SIG-M5 (cell line): ENCODE data around the gene RNGTT.

Experiments used
- DNase-seq: peaks from one replicate; lab custom pipeline; 2025; lab: John Stamatoyannopoulos, UW

RNGTT gene

DNA sequence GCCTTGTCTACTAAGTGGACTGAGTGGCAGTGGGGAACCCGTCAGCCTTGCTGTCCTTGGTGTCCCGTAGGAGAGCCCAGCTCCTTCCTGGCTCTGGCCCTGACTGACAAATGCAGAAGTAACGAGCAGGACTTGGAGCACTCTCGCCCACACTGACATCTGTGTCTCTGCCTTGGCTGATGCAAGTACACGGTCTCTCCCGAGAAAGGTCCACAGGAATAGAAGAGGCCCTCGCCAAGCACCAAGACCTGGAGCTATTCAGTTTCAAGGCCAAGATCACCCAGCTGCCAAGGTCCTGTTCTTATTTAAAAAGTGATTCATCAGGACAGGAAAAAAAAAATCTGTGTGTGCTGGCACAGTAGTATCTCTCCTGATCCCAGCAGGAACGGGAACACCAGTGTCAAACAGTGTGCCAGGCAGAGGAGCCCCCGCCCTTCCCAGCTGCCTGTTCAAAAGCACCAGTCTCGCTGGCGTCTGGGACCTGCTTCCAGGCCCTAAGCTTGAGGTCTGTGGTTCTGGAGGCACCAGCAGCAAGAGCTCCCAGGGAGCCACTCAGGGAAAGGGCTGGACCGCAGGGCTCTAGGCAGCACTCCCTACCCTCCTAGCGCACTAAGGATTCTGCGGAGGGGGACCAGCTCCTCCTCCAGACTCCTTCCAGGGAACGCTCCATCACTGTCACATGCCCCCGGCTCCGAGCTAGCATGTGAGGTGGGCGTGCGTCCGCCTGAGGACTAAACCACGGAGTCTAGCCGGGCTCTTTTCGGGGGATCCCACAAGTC is 376.9 kb downstream of the RNGTT start:
- no peak for DNase-seq

- DNase-seq: no peak
Observed at GRCh38 chr6:88585276-88585692, 378.1 kb downstream of the RNGTT start.

DNA sequence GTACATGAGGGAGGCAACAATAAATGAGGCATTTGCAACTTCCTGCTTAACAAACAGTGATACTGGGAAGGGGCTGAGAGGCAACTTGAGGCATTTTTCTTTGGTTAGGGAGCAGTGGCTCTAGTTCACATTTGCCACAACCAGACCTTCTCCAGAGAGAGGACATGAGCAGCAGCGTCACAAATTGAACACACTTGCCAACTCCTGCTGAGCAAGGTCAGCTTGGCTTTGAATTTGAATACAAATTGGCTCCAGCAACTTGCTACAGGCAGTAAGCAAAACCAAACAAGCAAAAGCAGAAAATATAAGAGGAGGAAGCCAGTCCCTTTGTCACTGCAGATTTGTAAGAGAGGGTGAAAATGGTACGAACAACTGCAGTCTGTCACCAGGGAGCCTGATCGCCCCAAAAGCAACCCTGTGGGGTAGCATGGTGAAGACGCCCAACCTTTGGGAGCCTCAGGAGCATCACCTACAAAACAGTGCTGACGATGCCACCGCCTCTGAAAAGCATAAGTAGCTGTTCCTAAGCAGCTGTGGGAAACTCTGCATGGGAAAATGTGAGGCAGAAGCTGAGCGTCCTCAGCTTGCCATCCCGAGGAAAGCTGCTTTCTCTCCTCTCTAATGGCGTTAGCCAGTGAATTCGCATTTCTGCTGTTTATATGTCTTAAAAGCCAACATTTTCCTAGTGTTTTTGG is 378.7 kb downstream of the RNGTT start:
- DNase-seq: no peak

DNA sequence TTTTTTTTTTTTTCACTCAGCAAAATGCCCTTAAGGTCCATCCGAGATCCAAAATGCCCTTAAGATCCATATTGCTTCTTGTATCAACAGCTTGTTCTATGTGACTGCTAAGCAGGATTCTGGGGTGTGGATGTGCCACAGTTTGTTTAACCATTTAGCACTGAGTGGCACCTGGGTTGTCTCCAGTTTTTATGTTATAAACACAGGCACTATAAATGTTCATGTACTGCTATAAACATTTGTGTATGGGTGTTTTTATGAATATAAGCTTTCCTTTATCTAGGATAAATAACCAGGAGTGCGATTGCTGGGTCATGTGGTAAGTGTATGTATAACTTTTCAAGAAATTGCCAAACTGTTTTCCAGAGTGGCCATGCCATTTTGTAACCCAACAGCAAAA is 386.0 kb downstream of the RNGTT start:
- no peak for DNase-seq

DNA sequence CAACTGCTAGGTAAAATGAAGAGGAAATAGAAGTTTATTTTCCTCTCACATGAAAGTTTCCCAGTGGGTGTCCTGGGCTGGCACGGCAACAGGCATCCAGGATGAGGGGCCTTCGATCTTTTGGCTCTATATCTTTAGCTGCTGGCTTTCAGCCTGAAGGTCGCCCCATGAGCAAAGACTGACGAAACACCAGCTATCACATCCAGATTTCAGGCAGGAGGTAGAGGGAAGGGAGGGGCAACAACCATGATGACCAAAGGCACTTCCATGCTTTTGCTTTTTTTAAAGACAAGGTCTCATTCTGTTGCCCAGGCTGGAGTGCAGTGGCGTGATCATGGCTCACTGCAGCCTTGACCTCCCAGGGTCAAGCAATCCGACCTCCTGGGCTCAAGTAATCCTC is 387.9 kb downstream of the RNGTT start:
- DNase-seq: no peak

DNA sequence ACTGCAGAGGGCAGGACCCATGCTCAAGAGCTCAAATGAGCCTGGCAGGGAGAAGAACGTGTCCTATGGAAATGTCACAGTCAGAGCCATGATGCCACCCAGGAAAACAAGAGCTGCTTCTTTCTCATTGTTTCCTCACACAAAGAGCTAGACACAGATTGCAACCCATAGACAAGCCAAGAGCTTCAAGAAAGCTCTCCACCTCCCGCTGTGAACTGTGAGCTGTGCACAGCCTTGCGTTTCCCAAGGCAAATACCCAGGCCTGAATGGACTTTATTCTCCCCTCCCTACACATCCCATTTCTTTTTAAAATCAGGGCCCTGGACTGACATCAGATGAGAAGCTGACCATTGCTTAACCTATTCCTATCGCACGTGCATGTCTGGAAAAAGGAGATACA is 388.8 kb downstream of the RNGTT start:
- no peak for DNase-seq

DNA sequence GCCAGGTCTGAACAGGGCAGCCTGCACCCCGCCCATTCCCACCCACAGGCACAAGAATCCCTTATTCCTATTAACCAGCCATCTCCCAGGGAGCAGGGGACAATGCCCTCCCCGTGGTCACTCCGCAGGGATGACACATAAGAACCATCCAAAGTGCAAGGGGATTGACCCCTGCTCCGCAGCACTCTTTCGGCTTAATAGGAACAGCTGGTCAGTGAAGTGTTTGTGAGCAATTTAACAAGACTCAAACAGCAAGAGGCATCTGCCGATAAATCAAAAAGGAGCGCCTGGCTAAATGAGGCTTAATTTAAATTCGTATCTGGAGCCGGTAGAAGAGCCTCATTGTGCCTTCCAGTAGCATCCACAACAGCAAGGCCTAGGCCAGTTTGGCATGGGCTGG is 389.4 kb downstream of the RNGTT start:
- DNase-seq: no peak

DNA sequence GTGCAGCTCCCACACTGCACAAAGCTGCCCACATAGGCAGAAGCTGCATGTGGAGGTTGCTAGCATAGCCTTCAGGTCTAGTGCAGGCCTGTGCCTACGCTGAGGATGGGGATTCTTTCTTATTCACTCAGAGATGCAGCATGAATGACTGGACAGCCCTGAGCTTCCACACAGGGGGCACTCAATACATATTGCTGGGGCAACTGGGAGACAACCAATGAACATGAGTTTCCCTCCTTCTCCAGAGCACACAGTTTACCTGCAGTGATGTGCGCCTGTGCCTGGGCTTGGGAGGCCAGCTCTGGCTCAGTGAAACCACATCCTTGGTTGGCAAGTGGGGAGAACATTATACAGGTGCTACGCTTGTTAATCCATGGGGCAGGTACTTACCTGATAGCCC is 389.9 kb downstream of the RNGTT start:
- no peak for DNase-seq

DNA sequence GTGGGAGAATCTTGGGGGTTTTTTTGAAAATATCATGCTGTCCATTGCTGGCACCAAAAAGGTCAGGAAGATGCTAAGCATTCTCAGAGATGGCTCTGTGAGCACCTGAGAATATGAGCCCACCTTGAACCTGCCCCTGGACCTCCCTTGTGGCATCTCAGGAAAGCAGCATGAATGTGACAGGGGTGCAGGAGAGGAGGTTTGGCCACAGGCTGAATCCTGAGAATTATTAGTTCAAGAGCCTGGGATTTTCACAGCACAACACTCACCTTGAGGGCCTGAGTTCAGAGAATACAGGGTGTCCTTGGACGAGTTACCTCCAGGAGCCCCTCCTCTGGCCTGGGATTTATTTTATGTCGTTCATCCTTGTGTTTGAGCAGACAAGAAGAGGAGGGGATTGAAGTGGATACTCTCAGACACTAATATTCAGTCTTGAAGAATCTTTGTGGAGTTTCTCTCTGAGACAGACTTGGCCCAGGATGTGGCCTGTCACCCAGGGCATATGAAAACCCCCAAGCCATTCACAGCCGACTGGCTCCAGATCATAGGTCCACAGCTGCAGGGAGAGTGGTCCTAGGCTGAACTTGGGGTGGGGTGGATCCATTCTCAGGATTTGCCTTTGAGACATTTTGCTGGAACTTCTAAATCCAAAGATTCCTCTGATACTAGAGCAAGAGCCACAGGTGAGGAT is 390.8 kb downstream of the RNGTT start:
- no peak for DNase-seq

DNA sequence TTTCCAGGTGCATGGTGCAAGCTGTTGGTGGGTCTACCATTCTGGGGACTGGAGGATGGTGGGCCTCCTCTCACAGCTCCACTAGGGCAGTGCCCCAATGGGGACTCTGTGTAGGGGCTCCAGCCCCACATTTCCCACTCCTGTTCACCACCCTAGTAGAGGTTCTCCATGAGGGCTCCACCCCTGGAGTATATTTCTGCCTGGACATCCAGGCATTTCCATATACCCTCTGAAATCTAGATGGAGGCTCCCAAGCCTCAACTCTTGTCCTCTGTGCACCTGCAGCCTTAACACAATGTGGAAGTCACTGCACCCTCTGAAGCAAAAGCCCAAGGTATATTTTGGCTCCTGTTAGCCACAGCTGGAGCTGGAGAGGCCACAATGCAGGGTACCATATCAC is 393.5 kb downstream of the RNGTT start:
- DNase-seq: no peak

- no peak for DNase-seq
Observed at GRCh38 chr6:88567696-88568095, 395.7 kb downstream of the RNGTT start.

- DNase-seq: no peak
Observed at GRCh38 chr6:88566746-88567534, 396.5 kb downstream of the RNGTT start.

- no peak for DNase-seq
Observed at GRCh38 chr6:88565836-88566235, 397.6 kb downstream of the RNGTT start.

GRCh38 chr6:88565409-88565811 is 398.0 kb downstream of the RNGTT start:
- no peak for DNase-seq

- no peak for DNase-seq
Observed at GRCh38 chr6:88563277-88563625, 400.2 kb downstream of the RNGTT start.

GRCh38 chr6:88562353-88563276 is 400.8 kb downstream of the RNGTT start:
- DNase-seq: no peak

- no peak for DNase-seq
Observed at GRCh38 chr6:88561954-88562315, 401.5 kb downstream of the RNGTT start.

GRCh38 chr6:88561034-88561953 is 402.1 kb downstream of the RNGTT start:
- DNase-seq: no peak
